WTC11 (cell line): ENCODE data around the gene APOO. TPM values are rescaled to one million over a fixed set of nuclear protein-coding genes. Genes with fewer than 3 reads are reported as not detected.
A peak's percentile ranks its signal among the peaks of the same experiment; 100 is the strongest.

Experiments used
- ATAC-seq: fragments of 200-7000 bp; cut with Tn5 transposase; 2 replicates; pipeline ENCODE4 v1.10.0; 2021; ENCODE audit warnings: mild to moderate bottlenecking, moderate library complexity
- CTCF ChIA-PET: fragments of 300-600 bp; sonication (Branson Sonifier 250); formaldehyde crosslinking; loops from one replicate; lab custom pipeline; 2021; ENCODE audit warnings: antibody characterized with exemption; lab: Charles Lee
- POLR2A ChIA-PET: fragments of 350-600 bp; sonication (Branson Sonifier 250); formaldehyde crosslinking; loops from one replicate; lab custom pipeline; 2021; ENCODE audit warnings: antibody characterized with exemption; lab: Charles Lee
- DNase-seq: peaks from one replicate; pipeline ENCODE4 v3.0.0; 2021; ENCODE audit warnings: low spot score
- H3K27ac Mint-ChIP-seq: 2 replicates; pipeline ENCODE4 v1.8.0; 2021; ENCODE audit warnings: mixed read lengths
- H3K27me3 Mint-ChIP-seq: 2 replicates; pipeline ENCODE4 v1.8.0; 2021; ENCODE audit warnings: low read depth, mild to moderate bottlenecking, moderate library complexity, mixed read lengths
- H3K36me3 Mint-ChIP-seq: 2 replicates; pipeline ENCODE4 v1.8.0; 2021; ENCODE audit warnings: mixed read lengths
- H3K4me1 Mint-ChIP-seq: 2 replicates; pipeline ENCODE4 v1.8.0; 2022; ENCODE audit warnings: mixed read lengths
- H3K4me3 Mint-ChIP-seq: 2 replicates; pipeline ENCODE4 v1.8.0; 2021; ENCODE audit warnings: mild to moderate bottlenecking, moderate library complexity, mixed read lengths
- H3K9me3 Mint-ChIP-seq: 2 replicates; pipeline ENCODE4 v1.8.0; 2021; ENCODE audit warnings: mixed read lengths
- MXD4 ChIP-seq: fragments of 250-450 bp; sonication (Bioruptor Pico); IDR thresholded peaks from 2 replicates; pipeline ENCODE4 v1.8.0; 2021; ENCODE audit warnings: mild to moderate bottlenecking, moderate library complexity, borderline replicate concordance
- MYBL2 ChIP-seq: sonication (generic); formaldehyde crosslinking; IDR thresholded peaks from 2 replicates; pipeline ENCODE4 v1.8.1; 2023; ENCODE audit warnings: mild to moderate bottlenecking, moderate library complexity, missing genetic modification reagents
- NR1H2 ChIP-seq: sonication (generic); formaldehyde crosslinking; IDR thresholded peaks from 2 replicates; pipeline ENCODE4 v1.9.0; 2021; ENCODE audit warnings: mild to moderate bottlenecking, moderate library complexity, missing genetic modification reagents
- NR3C1 ChIP-seq: sonication (generic); formaldehyde crosslinking; conservative IDR thresholded peaks from 2 replicates; pipeline ENCODE4 v1.8.1; 2023; ENCODE audit warnings: low read depth, mild to moderate bottlenecking, missing genetic modification reagents
- SOX15 ChIP-seq: fragments of 250-450 bp; sonication (Bioruptor Pico); IDR thresholded peaks from 2 replicates; pipeline ENCODE4 v1.9.0; 2021; ENCODE audit warnings: mild to moderate bottlenecking
- ZBTB21 ChIP-seq: sonication (generic); formaldehyde crosslinking; IDR thresholded peaks from 2 replicates; pipeline ENCODE4 v1.8.1; 2023; ENCODE audit warnings: mild to moderate bottlenecking, missing genetic modification reagents, borderline replicate concordance
- total RNA-seq: library from RNA; stranded (reverse); gene quantifications from 3 replicates; pipeline ENCODE4 v1.2.3, GENCODE V29; 2021
- TF ChIP-seq, protein P1 (sequence below): fragments of 250-450 bp; sonication (Bioruptor Pico); IDR thresholded peaks from 2 replicates; pipeline ENCODE4 v1.9.0; 2021; ENCODE audit warnings: mild to moderate bottlenecking, borderline replicate concordance
- TF ChIP-seq, protein P2 (sequence below): sonication (generic); formaldehyde crosslinking; IDR thresholded peaks from 2 replicates; pipeline ENCODE4 v1.8.1; 2022; ENCODE audit warnings: low read depth, mild to moderate bottlenecking, moderate library complexity, missing genetic modification reagents, borderline replicate concordance
- TF ChIP-seq, protein P3 (sequence below): fragments of 250-450 bp; sonication (Bioruptor Pico); IDR thresholded peaks from 2 replicates; pipeline ENCODE4 v1.9.0; 2021; ENCODE audit warnings: moderate library complexity, mild to moderate bottlenecking, inconsistent platforms, borderline replicate concordance
- TF ChIP-seq, protein P4 (sequence below): fragments of 250-450 bp; sonication (Bioruptor Pico); IDR thresholded peaks from 2 replicates; pipeline ENCODE4 v2.1.2; 2022; ENCODE audit warnings: mild to moderate bottlenecking, moderate library complexity
- TF ChIP-seq, protein P5 (sequence below): sonication (generic); formaldehyde crosslinking; conservative IDR thresholded peaks from 2 replicates; pipeline ENCODE4 v1.8.1; 2023; ENCODE audit warnings: mild to moderate bottlenecking, low read depth, missing genetic modification reagents, moderate library complexity
- TF ChIP-seq, protein P6 (sequence below): sonication (generic); formaldehyde crosslinking; IDR thresholded peaks from 2 replicates; pipeline ENCODE4 v1.8.0; 2022; ENCODE audit warnings: mild to moderate bottlenecking, missing genetic modification reagents

Gene APOO
- total RNA-seq, 1 experiment from 2014 or later: 55.5 TPM

DNA sequence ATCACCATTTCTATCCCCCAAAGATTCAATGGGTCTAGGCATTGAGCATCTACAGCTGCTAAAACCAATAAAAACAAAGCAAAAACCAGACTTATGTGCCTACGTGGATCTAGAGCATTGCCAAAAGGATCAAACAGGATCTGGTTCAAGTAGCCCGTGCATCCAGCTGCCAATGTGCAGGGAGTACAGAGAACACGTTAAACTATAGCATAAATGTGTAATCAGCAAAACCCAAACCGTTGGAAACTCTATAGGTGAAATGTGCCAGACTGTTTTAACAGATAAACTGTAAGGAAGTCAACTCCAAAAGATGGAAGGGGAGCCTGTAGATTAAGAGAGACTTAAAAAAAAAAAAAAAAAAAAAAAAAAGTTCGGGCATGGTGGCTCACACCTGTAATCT is 58.5 kb downstream of the APOO start:
- ATAC-seq (no peak), DNase-seq (no peak)
- no peak for TF ChIP-seq SOX15 (CRISPR knock-in tag)
- no peak for TF ChIP-seq NR3C1 (CRISPR knock-in tag)
- 0 out of 2 replicates have a peak, but pooled peaks cover 3% of the 10 kb centered on the region for H3K36me3 Mint-ChIP-seq
- H3K4me1 Mint-ChIP-seq: peaks cover 13% of the 10 kb centered on the region
- H3K9me3 Mint-ChIP-seq: no peaks in the 10 kb centered on the region
- CTCF ChIA-PET: no interaction called here
- POLR2A ChIA-PET: no interaction called here
- H3K27me3 Mint-ChIP-seq: no peaks in the 10 kb centered on the region
- no peak overlapping the region for H3K4me3 Mint-ChIP-seq
- H3K27ac Mint-ChIP-seq: no peak overlapping the region

DNA sequence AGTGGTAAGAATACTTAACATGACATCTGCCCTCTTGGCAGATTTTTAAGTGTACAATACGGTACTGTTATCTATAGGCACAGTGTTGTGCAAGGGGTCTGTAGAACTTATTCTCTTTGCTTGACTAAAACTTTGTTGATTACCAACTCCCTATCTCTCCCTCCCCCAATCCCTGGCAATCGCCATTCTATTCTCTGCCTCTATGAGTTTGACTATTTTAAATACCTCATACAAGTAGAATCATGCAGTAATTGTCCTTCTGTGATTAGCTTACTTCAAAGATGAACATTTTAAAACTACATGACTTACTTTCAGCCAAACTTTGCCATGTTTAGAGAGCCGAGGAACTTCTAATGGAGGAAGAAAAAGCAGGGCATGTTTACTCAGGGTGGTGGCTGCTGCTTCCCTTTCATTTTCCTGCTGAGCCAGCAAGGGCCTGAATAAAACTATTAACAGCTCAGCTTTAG is 62.4 kb downstream of the APOO start:
- H3K27ac Mint-ChIP-seq: peak overlapping the region; percentile 77
- no peak for ATAC-seq

More for the DNA sequence above, 62.4 kb downstream of the APOO start:
- peaks cover 29% of the 10 kb centered on the region for H3K4me1 Mint-ChIP-seq
- no peak for DNase-seq
- 0 out of 2 replicates have a peak, but pooled peaks cover 3% of the 10 kb centered on the region for H3K36me3 Mint-ChIP-seq
- POLR2A ChIA-PET: no interaction called here
- CTCF ChIA-PET: no interaction called here
- no peak overlapping the region for H3K4me3 Mint-ChIP-seq
- TF ChIP-seq NR1H2 (no peak), ZBTB21 (CRISPR knock-in tag) (no peak), MYBL2 (no peak), MXD4 (CRISPR knock-in tag) (no peak)
- TF ChIP-seq, protein P1, sequence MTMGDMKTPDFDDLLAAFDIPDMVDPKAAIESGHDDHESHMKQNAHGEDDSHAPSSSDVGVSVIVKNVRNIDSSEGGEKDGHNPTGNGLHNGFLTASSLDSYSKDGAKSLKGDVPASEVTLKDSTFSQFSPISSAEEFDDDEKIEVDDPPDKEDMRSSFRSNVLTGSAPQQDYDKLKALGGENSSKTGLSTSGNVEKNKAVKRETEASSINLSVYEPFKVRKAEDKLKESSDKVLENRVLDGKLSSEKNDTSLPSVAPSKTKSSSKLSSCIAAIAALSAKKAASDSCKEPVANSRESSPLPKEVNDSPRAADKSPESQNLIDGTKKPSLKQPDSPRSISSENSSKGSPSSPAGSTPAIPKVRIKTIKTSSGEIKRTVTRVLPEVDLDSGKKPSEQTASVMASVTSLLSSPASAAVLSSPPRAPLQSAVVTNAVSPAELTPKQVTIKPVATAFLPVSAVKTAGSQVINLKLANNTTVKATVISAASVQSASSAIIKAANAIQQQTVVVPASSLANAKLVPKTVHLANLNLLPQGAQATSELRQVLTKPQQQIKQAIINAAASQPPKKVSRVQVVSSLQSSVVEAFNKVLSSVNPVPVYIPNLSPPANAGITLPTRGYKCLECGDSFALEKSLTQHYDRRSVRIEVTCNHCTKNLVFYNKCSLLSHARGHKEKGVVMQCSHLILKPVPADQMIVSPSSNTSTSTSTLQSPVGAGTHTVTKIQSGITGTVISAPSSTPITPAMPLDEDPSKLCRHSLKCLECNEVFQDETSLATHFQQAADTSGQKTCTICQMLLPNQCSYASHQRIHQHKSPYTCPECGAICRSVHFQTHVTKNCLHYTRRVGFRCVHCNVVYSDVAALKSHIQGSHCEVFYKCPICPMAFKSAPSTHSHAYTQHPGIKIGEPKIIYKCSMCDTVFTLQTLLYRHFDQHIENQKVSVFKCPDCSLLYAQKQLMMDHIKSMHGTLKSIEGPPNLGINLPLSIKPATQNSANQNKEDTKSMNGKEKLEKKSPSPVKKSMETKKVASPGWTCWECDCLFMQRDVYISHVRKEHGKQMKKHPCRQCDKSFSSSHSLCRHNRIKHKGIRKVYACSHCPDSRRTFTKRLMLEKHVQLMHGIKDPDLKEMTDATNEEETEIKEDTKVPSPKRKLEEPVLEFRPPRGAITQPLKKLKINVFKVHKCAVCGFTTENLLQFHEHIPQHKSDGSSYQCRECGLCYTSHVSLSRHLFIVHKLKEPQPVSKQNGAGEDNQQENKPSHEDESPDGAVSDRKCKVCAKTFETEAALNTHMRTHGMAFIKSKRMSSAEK: no peak
- TF ChIP-seq, protein P2, sequence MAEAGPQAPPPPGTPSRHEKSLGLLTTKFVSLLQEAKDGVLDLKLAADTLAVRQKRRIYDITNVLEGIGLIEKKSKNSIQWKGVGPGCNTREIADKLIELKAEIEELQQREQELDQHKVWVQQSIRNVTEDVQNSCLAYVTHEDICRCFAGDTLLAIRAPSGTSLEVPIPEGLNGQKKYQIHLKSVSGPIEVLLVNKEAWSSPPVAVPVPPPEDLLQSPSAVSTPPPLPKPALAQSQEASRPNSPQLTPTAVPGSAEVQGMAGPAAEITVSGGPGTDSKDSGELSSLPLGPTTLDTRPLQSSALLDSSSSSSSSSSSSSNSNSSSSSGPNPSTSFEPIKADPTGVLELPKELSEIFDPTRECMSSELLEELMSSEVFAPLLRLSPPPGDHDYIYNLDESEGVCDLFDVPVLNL (CRISPR knock-in tag): no peak
- TF ChIP-seq, protein P3, sequence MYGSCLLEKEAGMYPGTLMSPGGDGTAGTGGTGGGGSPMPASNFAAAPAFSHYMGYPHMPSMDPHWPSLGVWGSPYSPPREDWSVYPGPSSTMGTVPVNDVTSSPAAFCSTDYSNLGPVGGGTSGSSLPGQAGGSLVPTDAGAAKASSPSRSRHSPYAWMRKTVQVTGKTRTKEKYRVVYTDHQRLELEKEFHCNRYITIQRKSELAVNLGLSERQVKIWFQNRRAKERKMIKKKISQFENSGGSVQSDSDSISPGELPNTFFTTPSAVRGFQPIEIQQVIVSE: no peak
- TF ChIP-seq, protein P4, sequence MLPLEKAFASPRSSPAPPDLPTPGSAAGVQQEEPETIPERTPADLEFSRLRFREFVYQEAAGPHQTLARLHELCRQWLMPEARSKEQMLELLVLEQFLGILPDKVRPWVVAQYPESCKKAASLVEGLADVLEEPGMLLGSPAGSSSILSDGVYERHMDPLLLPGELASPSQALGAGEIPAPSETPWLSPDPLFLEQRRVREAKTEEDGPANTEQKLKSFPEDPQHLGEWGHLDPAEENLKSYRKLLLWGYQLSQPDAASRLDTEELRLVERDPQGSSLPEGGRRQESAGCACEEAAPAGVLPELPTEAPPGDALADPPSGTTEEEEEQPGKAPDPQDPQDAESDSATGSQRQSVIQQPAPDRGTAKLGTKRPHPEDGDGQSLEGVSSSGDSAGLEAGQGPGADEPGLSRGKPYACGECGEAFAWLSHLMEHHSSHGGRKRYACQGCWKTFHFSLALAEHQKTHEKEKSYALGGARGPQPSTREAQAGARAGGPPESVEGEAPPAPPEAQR: no peak
- TF ChIP-seq, protein P5, sequence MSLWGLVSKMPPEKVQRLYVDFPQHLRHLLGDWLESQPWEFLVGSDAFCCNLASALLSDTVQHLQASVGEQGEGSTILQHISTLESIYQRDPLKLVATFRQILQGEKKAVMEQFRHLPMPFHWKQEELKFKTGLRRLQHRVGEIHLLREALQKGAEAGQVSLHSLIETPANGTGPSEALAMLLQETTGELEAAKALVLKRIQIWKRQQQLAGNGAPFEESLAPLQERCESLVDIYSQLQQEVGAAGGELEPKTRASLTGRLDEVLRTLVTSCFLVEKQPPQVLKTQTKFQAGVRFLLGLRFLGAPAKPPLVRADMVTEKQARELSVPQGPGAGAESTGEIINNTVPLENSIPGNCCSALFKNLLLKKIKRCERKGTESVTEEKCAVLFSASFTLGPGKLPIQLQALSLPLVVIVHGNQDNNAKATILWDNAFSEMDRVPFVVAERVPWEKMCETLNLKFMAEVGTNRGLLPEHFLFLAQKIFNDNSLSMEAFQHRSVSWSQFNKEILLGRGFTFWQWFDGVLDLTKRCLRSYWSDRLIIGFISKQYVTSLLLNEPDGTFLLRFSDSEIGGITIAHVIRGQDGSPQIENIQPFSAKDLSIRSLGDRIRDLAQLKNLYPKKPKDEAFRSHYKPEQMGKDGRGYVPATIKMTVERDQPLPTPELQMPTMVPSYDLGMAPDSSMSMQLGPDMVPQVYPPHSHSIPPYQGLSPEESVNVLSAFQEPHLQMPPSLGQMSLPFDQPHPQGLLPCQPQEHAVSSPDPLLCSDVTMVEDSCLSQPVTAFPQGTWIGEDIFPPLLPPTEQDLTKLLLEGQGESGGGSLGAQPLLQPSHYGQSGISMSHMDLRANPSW (CRISPR knock-in tag): no peak
- TF ChIP-seq, protein P6, sequence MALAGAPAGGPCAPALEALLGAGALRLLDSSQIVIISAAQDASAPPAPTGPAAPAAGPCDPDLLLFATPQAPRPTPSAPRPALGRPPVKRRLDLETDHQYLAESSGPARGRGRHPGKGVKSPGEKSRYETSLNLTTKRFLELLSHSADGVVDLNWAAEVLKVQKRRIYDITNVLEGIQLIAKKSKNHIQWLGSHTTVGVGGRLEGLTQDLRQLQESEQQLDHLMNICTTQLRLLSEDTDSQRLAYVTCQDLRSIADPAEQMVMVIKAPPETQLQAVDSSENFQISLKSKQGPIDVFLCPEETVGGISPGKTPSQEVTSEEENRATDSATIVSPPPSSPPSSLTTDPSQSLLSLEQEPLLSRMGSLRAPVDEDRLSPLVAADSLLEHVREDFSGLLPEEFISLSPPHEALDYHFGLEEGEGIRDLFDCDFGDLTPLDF: no peak
- H3K27me3 Mint-ChIP-seq: no peaks in the 10 kb centered on the region
- no peaks in the 10 kb centered on the region for H3K9me3 Mint-ChIP-seq
